ENCODE data around the gene THEM4. TPM values are rescaled to one million over a fixed set of nuclear protein-coding genes. Genes with fewer than 3 reads are reported as not detected.
A peak's percentile ranks its signal among the peaks of the same experiment; 100 is the strongest.

Gene THEM4
- total and polyA plus RNA-seq, 2 donors (not counting 1 experiment from before 2014, with no cell fraction given) = 15.0 to 16.1 TPM

DNA sequence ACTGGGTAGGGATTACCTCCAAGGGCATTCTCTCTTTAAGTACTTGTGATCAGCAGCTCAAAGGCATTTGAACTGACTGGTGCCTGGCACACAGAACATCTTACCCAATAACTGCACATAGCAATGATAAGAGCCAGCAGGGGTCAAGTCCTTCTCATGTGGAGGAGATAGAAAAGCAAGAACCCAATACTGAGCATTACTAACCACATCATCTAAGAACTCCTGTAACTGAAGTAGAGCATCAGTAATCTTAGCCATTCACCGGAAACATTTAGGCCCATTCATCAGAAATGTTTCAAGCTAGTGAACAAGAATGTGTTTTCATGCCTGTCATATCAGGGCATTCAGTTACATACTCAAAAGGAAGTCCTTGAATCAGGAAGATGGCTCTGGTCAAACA is 33.6 kb upstream of the THEM4 start:
- ATAC-seq (ENCODE audit: low read depth) (no peak), DNase-seq (no peak)
- Histone ChIP-seq H3K4me1 (ENCODE audit: control insufficient read depth in 2 of 2, insufficient read depth in 2 of 2, low read length in 2 of 2) (peaks cover 31 to 39% of the 10 kb centered on the region in 2 donors), H4K20me1 (ENCODE audit: control insufficient read depth, insufficient read depth, low read length, poor library complexity, severe bottlenecking) (no peaks in the 10 kb centered on the region), H3K27me3 (replicated peaks in 1 of 4; ENCODE audit: control extremely low read depth in 1 of 4, control insufficient read depth in 3 of 4, insufficient read depth in 4 of 4, low read length in 3 of 4) (no peaks in the 10 kb centered on the region), H3K79me2 (ENCODE audit: control insufficient read depth, insufficient read depth, low read length) (no peaks in the 10 kb centered on the region), H3K4me3 (ENCODE audit: control extremely low read depth in 1 of 5, extremely low read depth in 1 of 5, insufficient read depth in 1 of 5, low read depth in 2 of 5, low read length in 4 of 5) (no peak overlapping the region), H2AFZ (ENCODE audit: insufficient read depth, low read depth, low read length, poor library complexity, severe bottlenecking) (no peak overlapping the region), H3K9me3 (ENCODE audit: control extremely low read depth in 1 of 3, control insufficient read depth in 2 of 3, insufficient read depth in 1 of 3, low read length in 2 of 3) (no peaks in the 10 kb centered on the region), H3K27ac (ENCODE audit: low read length in 2 of 2) (no peak overlapping the region), H3K9ac (ENCODE audit: low read length) (no peak overlapping the region), H3K36me3 (replicated peaks in 1 of 2; ENCODE audit: control extremely low read depth in 1 of 2, control insufficient read depth in 1 of 2, extremely low read depth in 1 of 2, insufficient read depth in 2 of 2, low read length in 1 of 2) (no peaks in the 10 kb centered on the region), H3K4me2 (replicated peaks; ENCODE audit: low read depth, low read length, poor library complexity, severe bottlenecking) (no peak overlapping the region)
- intact Hi-C loops (cut with micrococcal nuclease) = no loop called here
- Mint-ChIP-seq H3K9me3 (ENCODE audit: insufficient read depth) (no peaks in the 10 kb centered on the region), H3K4me1 (peaks cover 43% of the 10 kb centered on the region), H3K27ac (peak overlapping the region; percentile 42), H3K27me3 (peaks cover 4% of the 10 kb centered on the region), H3K4me3 (no peak overlapping the region)
- POLR2A ChIA-PET = no interaction called here
- CTCF ChIA-PET = interaction anchor here (1.0 to 1.3 kb wide), 2 partner anchors 59 to 71 kb away, joined by 3 to 4 read pairs; no protein-coding TSS in a partner anchor
- TF ChIP-seq, protein P1, sequence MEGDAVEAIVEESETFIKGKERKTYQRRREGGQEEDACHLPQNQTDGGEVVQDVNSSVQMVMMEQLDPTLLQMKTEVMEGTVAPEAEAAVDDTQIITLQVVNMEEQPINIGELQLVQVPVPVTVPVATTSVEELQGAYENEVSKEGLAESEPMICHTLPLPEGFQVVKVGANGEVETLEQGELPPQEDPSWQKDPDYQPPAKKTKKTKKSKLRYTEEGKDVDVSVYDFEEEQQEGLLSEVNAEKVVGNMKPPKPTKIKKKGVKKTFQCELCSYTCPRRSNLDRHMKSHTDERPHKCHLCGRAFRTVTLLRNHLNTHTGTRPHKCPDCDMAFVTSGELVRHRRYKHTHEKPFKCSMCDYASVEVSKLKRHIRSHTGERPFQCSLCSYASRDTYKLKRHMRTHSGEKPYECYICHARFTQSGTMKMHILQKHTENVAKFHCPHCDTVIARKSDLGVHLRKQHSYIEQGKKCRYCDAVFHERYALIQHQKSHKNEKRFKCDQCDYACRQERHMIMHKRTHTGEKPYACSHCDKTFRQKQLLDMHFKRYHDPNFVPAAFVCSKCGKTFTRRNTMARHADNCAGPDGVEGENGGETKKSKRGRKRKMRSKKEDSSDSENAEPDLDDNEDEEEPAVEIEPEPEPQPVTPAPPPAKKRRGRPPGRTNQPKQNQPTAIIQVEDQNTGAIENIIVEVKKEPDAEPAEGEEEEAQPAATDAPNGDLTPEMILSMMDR (IDR thresholded peaks at IDR 0.05) = no peak
- no peak for TF ChIP-seq EZH2 (IDR thresholded peaks at IDR 0.05; ENCODE audit: borderline replicate concordance, insufficient read depth, low read depth, low read length, poor library complexity, severe bottlenecking)
- no CpG with 5 or more reads among the region's 1 CpG for WGBS (ENCODE audit: insufficient coverage)

DNA sequence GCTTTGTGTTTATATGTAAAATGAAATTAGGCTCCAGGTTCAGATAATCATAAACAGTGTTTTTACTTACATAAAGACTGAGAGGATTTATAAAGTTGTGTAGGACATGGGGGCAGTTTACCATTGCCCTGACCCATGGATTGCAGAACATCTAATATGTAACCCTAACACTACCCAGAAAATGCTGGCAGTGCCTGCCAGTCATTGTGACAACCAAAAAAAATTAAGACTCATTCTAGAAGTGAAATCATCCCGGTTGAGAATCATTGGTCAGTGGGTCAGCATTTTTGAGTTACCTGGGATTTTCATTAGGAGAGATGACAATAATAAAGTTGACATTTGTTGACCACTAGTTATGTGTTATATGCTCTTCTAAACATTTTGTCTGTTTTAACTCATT is 31.2 kb upstream of the THEM4 start:
- H4K20me1 ChIP-seq (ENCODE audit: control insufficient read depth, insufficient read depth, low read length, poor library complexity, severe bottlenecking) = no peaks in the 10 kb centered on the region
- intact Hi-C loops (cut with micrococcal nuclease) = no loop called here
- Mint-ChIP-seq H3K27me3 (peaks cover 4% of the 10 kb centered on the region), H3K27ac (no peak overlapping the region), H3K4me1 (peaks cover 28% of the 10 kb centered on the region), H3K4me3 (no peak overlapping the region), H3K9me3 (ENCODE audit: insufficient read depth) (no peaks in the 10 kb centered on the region)
- H3K79me2 ChIP-seq (ENCODE audit: control insufficient read depth, insufficient read depth, low read length) = no peaks in the 10 kb centered on the region
- ATAC-seq (ENCODE audit: low read depth) (no peak), DNase-seq (no peak)
- no peak overlapping the region for H3K27ac ChIP-seq (ENCODE audit: low read length in 2 of 2)
- CTCF ChIA-PET = interaction anchor here (0.6 to 2.2 kb wide), 4 partner anchors 10 to 858 kb away, joined by 4 to 6 read pairs (median 4); no protein-coding TSS in a partner anchor
- no peaks in the 10 kb centered on the region for H3K36me3 ChIP-seq (replicated peaks in 1 of 2; ENCODE audit: control extremely low read depth in 1 of 2, control insufficient read depth in 1 of 2, extremely low read depth in 1 of 2, insufficient read depth in 2 of 2, low read length in 1 of 2)
- peaks cover 18 to 28% of the 10 kb centered on the region in 2 donors for H3K4me1 ChIP-seq (ENCODE audit: control insufficient read depth in 2 of 2, insufficient read depth in 2 of 2, low read length in 2 of 2)
- no peak for TF ChIP-seq EZH2 (IDR thresholded peaks at IDR 0.05; ENCODE audit: borderline replicate concordance, insufficient read depth, low read depth, low read length, poor library complexity, severe bottlenecking)
- no CpG with 5 or more reads among the region's 1 CpG for WGBS (ENCODE audit: insufficient coverage)
- H3K4me3 ChIP-seq (ENCODE audit: control extremely low read depth in 1 of 5, extremely low read depth in 1 of 5, insufficient read depth in 1 of 5, low read depth in 2 of 5, low read length in 4 of 5) = no peak overlapping the region
- no peak overlapping the region for H2AFZ ChIP-seq (ENCODE audit: insufficient read depth, low read depth, low read length, poor library complexity, severe bottlenecking)
- no peak overlapping the region for H3K9ac ChIP-seq (ENCODE audit: low read length)
- no peak overlapping the region for H3K4me2 ChIP-seq (replicated peaks; ENCODE audit: low read depth, low read length, poor library complexity, severe bottlenecking)
- H3K9me3 ChIP-seq (ENCODE audit: control extremely low read depth in 1 of 3, control insufficient read depth in 2 of 3, insufficient read depth in 1 of 3, low read length in 2 of 3) = no peaks in the 10 kb centered on the region
- peaks cover 0 to 3% (median 0%) of the 10 kb centered on the region in 4 experiments for H3K27me3 ChIP-seq (replicated peaks in 1 of 4; ENCODE audit: control extremely low read depth in 1 of 4, control insufficient read depth in 3 of 4, insufficient read depth in 4 of 4, low read length in 3 of 4)
- POLR2A ChIA-PET = no interaction called here

Measured in B cell (primary cell).